Measurements from ENCODE around the gene MAVS. TPM values are rescaled to one million over a fixed set of nuclear protein-coding genes. Genes with fewer than 3 reads are reported as not detected.

MAVS gene
- total and polyA plus RNA-seq, 4 donors: 12.3 to 34.9 (median 22.4) TPM

GRCh38 chr20:3916364-3916763, 69.7 kb downstream of the MAVS start:
- H3K27ac ChIP-seq (ENCODE audit: low read depth, low read length): no peak overlapping the region
- 77% methylated on average over 2 of the region's 2 CpGs for WGBS (ENCODE audit: insufficient coverage)
- no peaks in the 10 kb centered on the region for H3K4me1 ChIP-seq (ENCODE audit: control insufficient read depth, insufficient read depth, low read length)
- DNase-seq (ENCODE audit: low read depth in 4 of 6, low spot score in 6 of 6): peak in 1 of 6 donors; percentile 58
- H3K9me3 ChIP-seq (ENCODE audit: control insufficient read depth, insufficient read depth, low read length): no peaks in the 10 kb centered on the region
- no peak overlapping the region for H3K4me3 ChIP-seq (ENCODE audit: low read depth, low read length)
- H3K27me3 ChIP-seq (ENCODE audit: control insufficient read depth, insufficient read depth, low read length): no peaks in the 10 kb centered on the region
- peaks cover 43% of the 10 kb centered on the region for H3K36me3 ChIP-seq (ENCODE audit: control insufficient read depth, insufficient read depth, low read length)

- Histone ChIP-seq H3K9me3 (ENCODE audit: control insufficient read depth, insufficient read depth, low read length) (no peaks in the 10 kb centered on the region), H3K4me1 (ENCODE audit: control insufficient read depth, insufficient read depth, low read length) (peaks cover 3% of the 10 kb centered on the region), H3K4me3 (ENCODE audit: low read depth, low read length) (no peak overlapping the region), H3K27me3 (ENCODE audit: control insufficient read depth, insufficient read depth, low read length) (no peaks in the 10 kb centered on the region), H3K27ac (ENCODE audit: low read depth, low read length) (no peak overlapping the region), H3K36me3 (ENCODE audit: control insufficient read depth, insufficient read depth, low read length) (peaks cover 37% of the 10 kb centered on the region)
- no CpG with 5 or more reads among the region's 1 CpG for WGBS (ENCODE audit: insufficient coverage)
- DNase-seq (ENCODE audit: low read depth in 4 of 6, low spot score in 6 of 6): no peak
Measured at GRCh38 chr20:3919352-3919751, 72.7 kb downstream of the MAVS start.

GRCh38 chr20:3922223-3922982, 75.8 kb downstream of the MAVS start:
- no peak for DNase-seq (ENCODE audit: low read depth in 4 of 6, low spot score in 6 of 6)
- WGBS (ENCODE audit: insufficient coverage): 78% methylated on average over 12 of the region's 13 CpGs
- H3K4me3 ChIP-seq (ENCODE audit: low read depth, low read length): no peak overlapping the region
- peaks cover 3% of the 10 kb centered on the region for H3K4me1 ChIP-seq (ENCODE audit: control insufficient read depth, insufficient read depth, low read length)
- peaks cover 51% of the 10 kb centered on the region for H3K36me3 ChIP-seq (ENCODE audit: control insufficient read depth, insufficient read depth, low read length)
- H3K27me3 ChIP-seq (ENCODE audit: control insufficient read depth, insufficient read depth, low read length): no peaks in the 10 kb centered on the region
- H3K9me3 ChIP-seq (ENCODE audit: control insufficient read depth, insufficient read depth, low read length): no peaks in the 10 kb centered on the region
- H3K27ac ChIP-seq (ENCODE audit: low read depth, low read length): no peak overlapping the region

- H3K36me3 ChIP-seq (ENCODE audit: control insufficient read depth, insufficient read depth, low read length): peaks cover 51% of the 10 kb centered on the region
- DNase-seq (ENCODE audit: low read depth in 4 of 6, low spot score in 6 of 6): no peak
- no peak overlapping the region for H3K27ac ChIP-seq (ENCODE audit: low read depth, low read length)
- no peak overlapping the region for H3K4me3 ChIP-seq (ENCODE audit: low read depth, low read length)
- WGBS (ENCODE audit: insufficient coverage): no CpG with 5 or more reads among the region's 4 CpGs
- H3K4me1 ChIP-seq (ENCODE audit: control insufficient read depth, insufficient read depth, low read length): peaks cover 3% of the 10 kb centered on the region
- no peaks in the 10 kb centered on the region for H3K27me3 ChIP-seq (ENCODE audit: control insufficient read depth, insufficient read depth, low read length)
- no peaks in the 10 kb centered on the region for H3K9me3 ChIP-seq (ENCODE audit: control insufficient read depth, insufficient read depth, low read length)
Measured at GRCh38 chr20:3922983-3923339, 76.3 kb downstream of the MAVS start.

- no peaks in the 10 kb centered on the region for H3K9me3 ChIP-seq (ENCODE audit: control insufficient read depth, insufficient read depth, low read length)
- no peak overlapping the region for H3K27ac ChIP-seq (ENCODE audit: low read depth, low read length)
- WGBS (ENCODE audit: insufficient coverage): 83% methylated on average over 1 of the region's 2 CpGs
- no peaks in the 10 kb centered on the region for H3K27me3 ChIP-seq (ENCODE audit: control insufficient read depth, insufficient read depth, low read length)
- no peak for DNase-seq (ENCODE audit: low read depth in 4 of 6, low spot score in 6 of 6)
- H3K36me3 ChIP-seq (ENCODE audit: control insufficient read depth, insufficient read depth, low read length): peaks cover 48% of the 10 kb centered on the region
- peaks cover 3% of the 10 kb centered on the region for H3K4me1 ChIP-seq (ENCODE audit: control insufficient read depth, insufficient read depth, low read length)
- no peak overlapping the region for H3K4me3 ChIP-seq (ENCODE audit: low read depth, low read length)
Measured at GRCh38 chr20:3923818-3924217, 77.2 kb downstream of the MAVS start.

GRCh38 chr20:3924304-3925112, 77.9 kb downstream of the MAVS start:
- H3K36me3 ChIP-seq (ENCODE audit: control insufficient read depth, insufficient read depth, low read length): peaks cover 47% of the 10 kb centered on the region
- H3K27me3 ChIP-seq (ENCODE audit: control insufficient read depth, insufficient read depth, low read length): no peaks in the 10 kb centered on the region
- 79% methylated on average over 13 of the region's 13 CpGs for WGBS (ENCODE audit: insufficient coverage)
- H3K9me3 ChIP-seq (ENCODE audit: control insufficient read depth, insufficient read depth, low read length): no peaks in the 10 kb centered on the region
- no peak for DNase-seq (ENCODE audit: low read depth in 4 of 6, low spot score in 6 of 6)
- H3K27ac ChIP-seq (ENCODE audit: low read depth, low read length): no peak overlapping the region
- H3K4me3 ChIP-seq (ENCODE audit: low read depth, low read length): no peak overlapping the region
- H3K4me1 ChIP-seq (ENCODE audit: control insufficient read depth, insufficient read depth, low read length): peaks cover 3% of the 10 kb centered on the region

GRCh38 chr20:3925113-3925695, 78.6 kb downstream of the MAVS start:
- H3K27me3 ChIP-seq (ENCODE audit: control insufficient read depth, insufficient read depth, low read length): no peaks in the 10 kb centered on the region
- no peak for DNase-seq (ENCODE audit: low read depth in 4 of 6, low spot score in 6 of 6)
- peaks cover 3% of the 10 kb centered on the region for H3K4me1 ChIP-seq (ENCODE audit: control insufficient read depth, insufficient read depth, low read length)
- H3K4me3 ChIP-seq (ENCODE audit: low read depth, low read length): no peak overlapping the region
- H3K9me3 ChIP-seq (ENCODE audit: control insufficient read depth, insufficient read depth, low read length): no peaks in the 10 kb centered on the region
- H3K27ac ChIP-seq (ENCODE audit: low read depth, low read length): no peak overlapping the region
- peaks cover 49% of the 10 kb centered on the region for H3K36me3 ChIP-seq (ENCODE audit: control insufficient read depth, insufficient read depth, low read length)
- 91% methylated on average over 10 of the region's 11 CpGs for WGBS (ENCODE audit: insufficient coverage)

Small RNA genes lying within 50 kb of the gene (small RNA-seq; reads per million reads assigned to genes)
- 8.4 reads per million, percentile 95 among the genes with 10 or more reads in this experiment for gene MIR103A2 (ENCODE audit: low replicate concordance)

Other genes starting within 250 kb of the MAVS start
- gene GFRA4, start 183.4 kb upstream of the MAVS start, total RNA-seq: not detected
- under 1 TPM in 1 of 2 donors, not detected in 1; 0.15 TPM for gene GFRA4, start 183.4 kb upstream of the MAVS start, polyA plus RNA-seq (ENCODE audit: insufficient read length in 2 of 2)
- 10 to 100 TPM; 21.1 to 45.9 TPM for gene ADAM33, start 164.8 kb upstream of the MAVS start, total RNA-seq
- 10 to 100 TPM; 18.9 to 46.3 TPM for gene ADAM33, start 164.8 kb upstream of the MAVS start, polyA plus RNA-seq (ENCODE audit: insufficient read length in 2 of 2)
- 1 to 10 TPM; 1.8 to 1.9 TPM for gene SIGLEC1, start 134.2 kb upstream of the MAVS start, total RNA-seq
- gene SIGLEC1, start 134.2 kb upstream of the MAVS start, polyA plus RNA-seq (ENCODE audit: insufficient read length in 2 of 2): 1 to 10 TPM in 1 of 2 donors, under 1 TPM in 1; 0.71 to 1.1 TPM
- gene HSPA12B, start 114.1 kb upstream of the MAVS start, total RNA-seq: 10 to 100 TPM in 1 of 2 donors, 1 to 10 TPM in 1; 4.1 to 14.8 TPM
- gene HSPA12B, start 114.1 kb upstream of the MAVS start, polyA plus RNA-seq (ENCODE audit: insufficient read length in 2 of 2): 10 to 100 TPM; 13.2 to 16.1 TPM
- gene ADISSP, start 79.1 kb upstream of the MAVS start, total RNA-seq: 10 to 100 TPM; 15.6 to 40.4 TPM
- 10 to 100 TPM; 47.6 to 53.9 TPM for gene ADISSP, start 79.1 kb upstream of the MAVS start, polyA plus RNA-seq (ENCODE audit: insufficient read length in 2 of 2)
- 1 to 10 TPM; 2.8 to 8.5 TPM for gene SPEF1, start 65.4 kb upstream of the MAVS start, total RNA-seq
- 10 to 100 TPM in 1 of 2 donors, 1 to 10 TPM in 1; 9.7 to 11.4 TPM for gene SPEF1, start 65.4 kb upstream of the MAVS start, polyA plus RNA-seq (ENCODE audit: insufficient read length in 2 of 2)
- gene CENPB, start 60.1 kb upstream of the MAVS start, total RNA-seq: 10 to 100 TPM; 35.9 to 74.8 TPM
- 10 to 100 TPM; 75.5 to 80.3 TPM for gene CENPB, start 60.1 kb upstream of the MAVS start, polyA plus RNA-seq (ENCODE audit: insufficient read length in 2 of 2)
- 10 to 100 TPM; 22.2 to 44.4 TPM for gene CDC25B, start 50.5 kb upstream of the MAVS start, total RNA-seq
- 10 to 100 TPM; 48.5 to 66.8 TPM for gene CDC25B, start 50.5 kb upstream of the MAVS start, polyA plus RNA-seq (ENCODE audit: insufficient read length in 2 of 2)
- 10 to 100 TPM; 10.3 to 18.7 TPM for gene AP5S1, start 26.3 kb upstream of the MAVS start, total RNA-seq
- gene AP5S1, start 26.3 kb upstream of the MAVS start, polyA plus RNA-seq (ENCODE audit: insufficient read length in 2 of 2): 10 to 100 TPM; 12.4 to 19.1 TPM
- gene PANK2, start 42.6 kb downstream of the MAVS start, total RNA-seq: 10 to 100 TPM; 45.2 to 52.5 TPM
- 10 to 100 TPM; 31.0 to 39.8 TPM for gene PANK2, start 42.6 kb downstream of the MAVS start, polyA plus RNA-seq (ENCODE audit: insufficient read length in 2 of 2)
- gene RNF24, start 168.7 kb downstream of the MAVS start, total RNA-seq: 10 to 100 TPM; 14.8 to 15.3 TPM
- 10 to 100 TPM; 23.8 to 25.7 TPM for gene RNF24, start 168.7 kb downstream of the MAVS start, polyA plus RNA-seq (ENCODE audit: insufficient read length in 2 of 2)

Data from spinal cord (tissue), 10 donors.